Measurements from ENCODE around the gene AUTS2. TPM values are rescaled to one million over a fixed set of nuclear protein-coding genes. Genes with fewer than 3 reads are reported as not detected.

AUTS2 gene
- total and polyA plus RNA-seq, 9 of the 15 experiments (the other 6 are each of a cell fraction or from before 2014, with no cell fraction given), result 0.58 TPM; not detected in 8

- Histone ChIP-seq H4K20me1 (replicated peaks; ENCODE audit: control insufficient read depth, insufficient read depth, low read length) (no peaks in the 10 kb centered on the region), H3K79me2 (ENCODE audit: control insufficient read depth, insufficient read depth, low read length) (no peaks in the 10 kb centered on the region), H3K4me3 (no peak overlapping the region), H3K9me1 (ENCODE audit: control insufficient read depth, insufficient read depth, low read length) (no peaks in the 10 kb centered on the region), H3K9me3 (replicated peaks; ENCODE audit: control insufficient read depth, insufficient read depth, low read depth, low read length) (no peaks in the 10 kb centered on the region), H3K27ac (ENCODE audit: extremely low read depth, low read depth, low read length) (no peak overlapping the region), H3K36me3 (ENCODE audit: control insufficient read depth, insufficient read depth, low read length) (no peaks in the 10 kb centered on the region), H3K4me1 (replicated peaks in 1 of 2; ENCODE audit: control insufficient read depth in 2 of 2, insufficient read depth in 2 of 2, low read length in 2 of 2) (no peaks in the 10 kb centered on the region), H3K27me3 (ENCODE audit: control insufficient read depth in 2 of 2, insufficient read depth in 2 of 2, low read length in 2 of 2) (peaks cover 0 to 5% of the 10 kb centered on the region in 2 experiments; a peak in 3 of 5 replicates), H2AFZ (ENCODE audit: low read depth, low read length) (no peak overlapping the region), H3K9ac (ENCODE audit: insufficient read depth in 1 of 2, low read depth in 2 of 2, low read length in 2 of 2) (no peak overlapping the region), H3K4me2 (ENCODE audit: insufficient read depth, low read length) (no peak overlapping the region)
- ATAC-seq (no peak), DNase-seq (ENCODE audit: extremely low read depth in 1 of 4, low spot score in 3 of 4) (no peak), FAIRE-seq (no peak)
- in situ Hi-C loops (cut with MboI) (no loop called here), intact Hi-C loops (cut with micrococcal nuclease) (no loop called here)
- no peak for TF ChIP-seq MITF (IDR thresholded peaks at IDR 0.05)
- TF ChIP-seq E4F1 (CRISPR knock-in tag; IDR thresholded peaks at IDR 0.05; ENCODE audit: borderline replicate concordance), result no peak
- TF ChIP-seq DPF2 (IDR thresholded peaks at IDR 0.05), result no peak
- TF ChIP-seq CREB5 (CRISPR knock-in tag; IDR thresholded peaks at IDR 0.05), result no peak
- POLR2A ChIA-PET, result no interaction called here
- 1% methylated on average over 5 of the region's 5 CpGs for WGBS (ENCODE audit: insufficient coverage, low coverage, missing lambda C conversion rate)
- CTCF ChIA-PET (ENCODE audit: low intra/inter-chr PET ratio), result no interaction called here
- no TSS peak for BruUV-seq (replicated peaks)
Measured at GRCh38 chr7:69609541-69610373, 11.5 kb downstream of the AUTS2 start.
